HepG2 (cell line): Measurements from ENCODE around the gene SLC2A8. TPM values are rescaled to one million over a fixed set of nuclear protein-coding genes. Genes with fewer than 3 reads are reported as not detected.

ENCODE experiments used
- ARID2 ChIP-seq: sonication (generic); formaldehyde crosslinking; IDR thresholded peaks from 2 replicates; pipeline ENCODE4 v1.8.1; 2022; ENCODE audit warnings: mild to moderate bottlenecking, missing genetic modification reagents, borderline replicate concordance
- ATF7-NPFF ChIP-seq: sonication (generic); formaldehyde crosslinking; IDR thresholded peaks from 2 replicates; pipeline ENCODE4 v1.8.1; 2023; ENCODE audit warnings: mild to moderate bottlenecking, low read depth, missing genetic modification reagents, moderate library complexity
- CHD4 ChIP-seq: fragments of 200-600 bp; sonication (generic); IDR thresholded peaks from 2 replicates; pipeline ENCODE4 v1.7.0; 2017; ENCODE audit warnings: mild to moderate bottlenecking, low read length, borderline replicate concordance
- HNRNPLL ChIP-seq: fragments of 200-400 bp; formaldehyde crosslinking; IDR thresholded peaks from 2 replicates; pipeline ENCODE4 v1.6.1; 2017; ENCODE audit warnings: mild to moderate bottlenecking, low read depth, low read length; ENCODE audit not compliant: poor library complexity, severe bottlenecking
- JARID2 ChIP-seq: sonication (generic); formaldehyde crosslinking; IDR thresholded peaks from 2 replicates; pipeline ENCODE4 v1.8.1; 2023; ENCODE audit warnings: missing genetic modification reagents, inconsistent platforms; ENCODE audit not compliant: insufficient replicate concordance
- PHF21A ChIP-seq: sonication (generic); formaldehyde crosslinking; IDR thresholded peaks from 2 replicates; pipeline ENCODE4 v1.5.0; 2020; ENCODE audit warnings: mild to moderate bottlenecking, missing genetic modification reagents
- PLRG1 ChIP-seq: fragments of 450-650 bp; conservative IDR thresholded peaks from 2 replicates; pipeline ENCODE4 v1.6.1; 2016
- POLR2AphosphoS2 ChIP-seq: IDR thresholded peaks from 2 replicates; pipeline ENCODE4 v1.6.1; 2011; ENCODE audit warnings: low read depth, low read length, improper control_type of control experiment
- SKI ChIP-seq: fragments of 450-650 bp; IDR thresholded peaks from one replicate; pipeline ENCODE4 v1.6.1; 2018; ENCODE audit warnings: mild to moderate bottlenecking; ENCODE audit not compliant: partially characterized antibody
- ZBTB7B ChIP-seq: sonication (generic); formaldehyde crosslinking; IDR thresholded peaks from 2 replicates; pipeline ENCODE4 v1.4.0; 2020; ENCODE audit warnings: missing genetic modification reagents
- ZIK1 ChIP-seq: sonication (generic); formaldehyde crosslinking; IDR thresholded peaks from 2 replicates; pipeline ENCODE4 v1.5.0; 2020; ENCODE audit warnings: mild to moderate bottlenecking, low read depth, missing genetic modification reagents, borderline replicate concordance
- ZNF225 ChIP-seq: sonication (generic); formaldehyde crosslinking; IDR thresholded peaks from 2 replicates; pipeline ENCODE4 v1.4.0; 2020; ENCODE audit warnings: mild to moderate bottlenecking, missing genetic modification reagents
- ZNF251 ChIP-seq: sonication (generic); formaldehyde crosslinking; IDR thresholded peaks from 2 replicates; pipeline ENCODE4 v1.9.0; 2021; ENCODE audit warnings: mild to moderate bottlenecking, missing genetic modification reagents
- ZNF800 ChIP-seq: sonication (generic); formaldehyde crosslinking; IDR thresholded peaks from 2 replicates; pipeline ENCODE4 v1.4.0; 2020; ENCODE audit warnings: missing genetic modification reagents
- polyA plus RNA-seq, 8 experiments: library from polyadenylated mRNA; depleted of rRNA in 3 of 8; stranded (reverse) in 7 of 8; unstranded in 1 of 8; fragments of >200 nt; fragmentation: Illumina TruSeq in 4 of 8; extraction: Trizol in 4 of 8; gene quantifications; 2 replicates each; pipeline versions ENCODE4 v1.2.1 to v1.2.3, GENCODE V29; 2011 to 2016; ENCODE audit warnings: low read depth in 4 of 8, missing spikeins in 1 of 8, mixed read lengths in 1 of 8; ENCODE audit not compliant: insufficient read depth in 1 of 8
- total RNA-seq, 5 experiments: library from RNA; depleted of rRNA; stranded (reverse); fragments of >200 nt; fragmentation: Illumina TruSeq; extraction: Trizol; gene quantifications; 2 replicates each; pipeline ENCODE4 v1.2.3, GENCODE V29; 2016; ENCODE audit warnings: low read depth in 1 of 5
- TF ChIP-seq, protein P1 (sequence below): sonication (generic); formaldehyde crosslinking; IDR thresholded peaks from 2 replicates; pipeline ENCODE4 v1.4.0; 2020; ENCODE audit warnings: missing genetic modification reagents
- TF ChIP-seq, protein P2 (sequence below): sonication (generic); formaldehyde crosslinking; IDR thresholded peaks from 2 replicates; pipeline ENCODE4 v1.4.0; 2020; ENCODE audit warnings: missing genetic modification reagents, mild to moderate bottlenecking, borderline replicate concordance
- TF ChIP-seq, protein P3 (sequence below): sonication (generic); formaldehyde crosslinking; IDR thresholded peaks from 2 replicates; pipeline ENCODE4 v1.5.0; 2020; ENCODE audit warnings: missing genetic modification reagents

Gene SLC2A8
- total and polyA plus RNA-seq, 2 of the 13 experiments (the other 11 are each of a cell fraction or from before 2014, with no cell fraction given), result 22.6 to 48.6 TPM

GRCh38 chr9:127450830-127451607 is 54.0 kb downstream of the SLC2A8 start, which contains the start of the genes LRSAM1 and RPL12 (continued):
- TF ChIP-seq, protein P1, sequence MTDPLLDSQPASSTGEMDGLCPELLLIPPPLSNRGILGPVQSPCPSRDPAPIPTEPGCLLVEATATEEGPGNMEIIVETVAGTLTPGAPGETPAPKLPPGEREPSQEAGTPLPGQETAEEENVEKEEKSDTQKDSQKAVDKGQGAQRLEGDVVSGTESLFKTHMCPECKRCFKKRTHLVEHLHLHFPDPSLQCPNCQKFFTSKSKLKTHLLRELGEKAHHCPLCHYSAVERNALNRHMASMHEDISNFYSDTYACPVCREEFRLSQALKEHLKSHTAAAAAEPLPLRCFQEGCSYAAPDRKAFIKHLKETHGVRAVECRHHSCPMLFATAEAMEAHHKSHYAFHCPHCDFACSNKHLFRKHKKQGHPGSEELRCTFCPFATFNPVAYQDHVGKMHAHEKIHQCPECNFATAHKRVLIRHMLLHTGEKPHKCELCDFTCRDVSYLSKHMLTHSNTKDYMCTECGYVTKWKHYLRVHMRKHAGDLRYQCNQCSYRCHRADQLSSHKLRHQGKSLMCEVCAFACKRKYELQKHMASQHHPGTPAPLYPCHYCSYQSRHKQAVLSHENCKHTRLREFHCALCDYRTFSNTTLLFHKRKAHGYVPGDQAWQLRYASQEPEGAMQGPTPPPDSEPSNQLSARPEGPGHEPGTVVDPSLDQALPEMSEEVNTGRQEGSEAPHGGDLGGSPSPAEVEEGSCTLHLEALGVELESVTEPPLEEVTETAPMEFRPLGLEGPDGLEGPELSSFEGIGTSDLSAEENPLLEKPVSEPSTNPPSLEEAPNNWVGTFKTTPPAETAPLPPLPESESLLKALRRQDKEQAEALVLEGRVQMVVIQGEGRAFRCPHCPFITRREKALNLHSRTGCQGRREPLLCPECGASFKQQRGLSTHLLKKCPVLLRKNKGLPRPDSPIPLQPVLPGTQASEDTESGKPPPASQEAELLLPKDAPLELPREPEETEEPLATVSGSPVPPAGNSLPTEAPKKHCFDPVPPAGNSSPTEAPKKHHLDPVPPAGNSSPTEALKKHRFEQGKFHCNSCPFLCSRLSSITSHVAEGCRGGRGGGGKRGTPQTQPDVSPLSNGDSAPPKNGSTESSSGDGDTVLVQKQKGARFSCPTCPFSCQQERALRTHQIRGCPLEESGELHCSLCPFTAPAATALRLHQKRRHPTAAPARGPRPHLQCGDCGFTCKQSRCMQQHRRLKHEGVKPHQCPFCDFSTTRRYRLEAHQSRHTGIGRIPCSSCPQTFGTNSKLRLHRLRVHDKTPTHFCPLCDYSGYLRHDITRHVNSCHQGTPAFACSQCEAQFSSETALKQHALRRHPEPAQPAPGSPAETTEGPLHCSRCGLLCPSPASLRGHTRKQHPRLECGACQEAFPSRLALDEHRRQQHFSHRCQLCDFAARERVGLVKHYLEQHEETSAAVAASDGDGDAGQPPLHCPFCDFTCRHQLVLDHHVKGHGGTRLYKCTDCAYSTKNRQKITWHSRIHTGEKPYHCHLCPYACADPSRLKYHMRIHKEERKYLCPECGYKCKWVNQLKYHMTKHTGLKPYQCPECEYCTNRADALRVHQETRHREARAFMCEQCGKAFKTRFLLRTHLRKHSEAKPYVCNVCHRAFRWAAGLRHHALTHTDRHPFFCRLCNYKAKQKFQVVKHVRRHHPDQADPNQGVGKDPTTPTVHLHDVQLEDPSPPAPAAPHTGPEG (CRISPR knock-in tag), result peak; percentile 35; the same call in 1 of the 2 replicates
- TF ChIP-seq ZBTB7B (CRISPR knock-in tag) (peak; percentile 30; the same call in 1 of the 2 replicates), ATF7-NPFF (CRISPR knock-in tag) (peak; percentile 83), ZIK1 (CRISPR knock-in tag) (no peak), ZNF225 (CRISPR knock-in tag) (peak; percentile 65; the same call in 1 of the 2 replicates), SKI (peak; percentile 18), PHF21A (CRISPR knock-in tag) (no peak; the same call in 1 of the 2 replicates), HNRNPLL (no peak), PLRG1 (no peak), JARID2 (CRISPR knock-in tag) (no peak), POLR2AphosphoS2 (peak; percentile 88; the same call in 1 of the 2 replicates), ZNF251 (no peak), ARID2 (CRISPR knock-in tag) (0 out of 2 replicates have a peak, but pooled peaks have one; percentile 88), CHD4 (no peak), ZNF800 (peak; percentile 55; the same call in 1 of the 2 replicates)
- TF ChIP-seq, protein P2, sequence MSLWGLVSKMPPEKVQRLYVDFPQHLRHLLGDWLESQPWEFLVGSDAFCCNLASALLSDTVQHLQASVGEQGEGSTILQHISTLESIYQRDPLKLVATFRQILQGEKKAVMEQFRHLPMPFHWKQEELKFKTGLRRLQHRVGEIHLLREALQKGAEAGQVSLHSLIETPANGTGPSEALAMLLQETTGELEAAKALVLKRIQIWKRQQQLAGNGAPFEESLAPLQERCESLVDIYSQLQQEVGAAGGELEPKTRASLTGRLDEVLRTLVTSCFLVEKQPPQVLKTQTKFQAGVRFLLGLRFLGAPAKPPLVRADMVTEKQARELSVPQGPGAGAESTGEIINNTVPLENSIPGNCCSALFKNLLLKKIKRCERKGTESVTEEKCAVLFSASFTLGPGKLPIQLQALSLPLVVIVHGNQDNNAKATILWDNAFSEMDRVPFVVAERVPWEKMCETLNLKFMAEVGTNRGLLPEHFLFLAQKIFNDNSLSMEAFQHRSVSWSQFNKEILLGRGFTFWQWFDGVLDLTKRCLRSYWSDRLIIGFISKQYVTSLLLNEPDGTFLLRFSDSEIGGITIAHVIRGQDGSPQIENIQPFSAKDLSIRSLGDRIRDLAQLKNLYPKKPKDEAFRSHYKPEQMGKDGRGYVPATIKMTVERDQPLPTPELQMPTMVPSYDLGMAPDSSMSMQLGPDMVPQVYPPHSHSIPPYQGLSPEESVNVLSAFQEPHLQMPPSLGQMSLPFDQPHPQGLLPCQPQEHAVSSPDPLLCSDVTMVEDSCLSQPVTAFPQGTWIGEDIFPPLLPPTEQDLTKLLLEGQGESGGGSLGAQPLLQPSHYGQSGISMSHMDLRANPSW (CRISPR knock-in tag), result no peak
- TF ChIP-seq, protein P3, sequence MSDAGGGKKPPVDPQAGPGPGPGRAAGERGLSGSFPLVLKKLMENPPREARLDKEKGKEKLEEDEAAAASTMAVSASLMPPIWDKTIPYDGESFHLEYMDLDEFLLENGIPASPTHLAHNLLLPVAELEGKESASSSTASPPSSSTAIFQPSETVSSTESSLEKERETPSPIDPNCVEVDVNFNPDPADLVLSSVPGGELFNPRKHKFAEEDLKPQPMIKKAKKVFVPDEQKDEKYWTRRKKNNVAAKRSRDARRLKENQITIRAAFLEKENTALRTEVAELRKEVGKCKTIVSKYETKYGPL (CRISPR knock-in tag), result peak; percentile 35; the same call in 1 of the 2 replicates
